VCaP (cell line): ENCODE results near the gene NDNF.

Experiments
- H3K27ac ChIP-seq: fragments of 450-650 bp; 2 replicates; pipeline ENCODE4 v1.5.1; 2017
- TF ChIP-seq, protein P1 (sequence below): fragments of 450-650 bp; conservative IDR thresholded peaks from 2 replicates; pipeline ENCODE4 v1.5.1; 2017; ENCODE audit warnings: mild to moderate bottlenecking, moderate library complexity

NDNF gene

GRCh38 chr4:121072224-121073003 lies at the start of gene NDNF:
Gene NDNF, minus strand, starts transcription at chr4:121072535. Its CDS starts 26,698 bp downstream, at chr4:121045837.
- no peak within 1 kb of the TSS for H3K27ac ChIP-seq
- TF ChIP-seq, protein P1, sequence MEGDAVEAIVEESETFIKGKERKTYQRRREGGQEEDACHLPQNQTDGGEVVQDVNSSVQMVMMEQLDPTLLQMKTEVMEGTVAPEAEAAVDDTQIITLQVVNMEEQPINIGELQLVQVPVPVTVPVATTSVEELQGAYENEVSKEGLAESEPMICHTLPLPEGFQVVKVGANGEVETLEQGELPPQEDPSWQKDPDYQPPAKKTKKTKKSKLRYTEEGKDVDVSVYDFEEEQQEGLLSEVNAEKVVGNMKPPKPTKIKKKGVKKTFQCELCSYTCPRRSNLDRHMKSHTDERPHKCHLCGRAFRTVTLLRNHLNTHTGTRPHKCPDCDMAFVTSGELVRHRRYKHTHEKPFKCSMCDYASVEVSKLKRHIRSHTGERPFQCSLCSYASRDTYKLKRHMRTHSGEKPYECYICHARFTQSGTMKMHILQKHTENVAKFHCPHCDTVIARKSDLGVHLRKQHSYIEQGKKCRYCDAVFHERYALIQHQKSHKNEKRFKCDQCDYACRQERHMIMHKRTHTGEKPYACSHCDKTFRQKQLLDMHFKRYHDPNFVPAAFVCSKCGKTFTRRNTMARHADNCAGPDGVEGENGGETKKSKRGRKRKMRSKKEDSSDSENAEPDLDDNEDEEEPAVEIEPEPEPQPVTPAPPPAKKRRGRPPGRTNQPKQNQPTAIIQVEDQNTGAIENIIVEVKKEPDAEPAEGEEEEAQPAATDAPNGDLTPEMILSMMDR: no peak

DNA sequence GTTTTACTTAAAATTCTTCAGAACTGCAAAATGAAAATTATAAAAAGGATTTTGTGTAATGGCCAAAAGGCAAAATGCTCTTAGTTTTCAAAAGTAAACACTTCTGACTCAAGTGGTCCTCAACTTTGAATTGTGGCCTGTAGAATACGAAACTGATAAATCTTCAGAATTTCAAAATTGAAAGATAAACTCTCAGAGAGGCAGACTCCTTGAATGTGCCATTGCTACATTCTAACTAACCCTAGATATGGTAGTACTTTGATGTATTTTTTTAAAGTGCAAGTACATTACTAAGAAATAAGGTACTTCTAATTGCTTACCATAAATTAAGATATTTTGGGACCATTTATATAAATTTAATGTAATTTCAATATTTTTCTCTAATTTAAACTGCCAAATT lies 47.4 kb upstream of the NDNF start:
- no peak overlapping the region for H3K27ac ChIP-seq
- TF ChIP-seq, protein P1: no peak

GRCh38 chr4:121118344-121118743 lies 46.0 kb upstream of the NDNF start:
- no peak overlapping the region for H3K27ac ChIP-seq
- TF ChIP-seq, protein P1: no peak

DNA sequence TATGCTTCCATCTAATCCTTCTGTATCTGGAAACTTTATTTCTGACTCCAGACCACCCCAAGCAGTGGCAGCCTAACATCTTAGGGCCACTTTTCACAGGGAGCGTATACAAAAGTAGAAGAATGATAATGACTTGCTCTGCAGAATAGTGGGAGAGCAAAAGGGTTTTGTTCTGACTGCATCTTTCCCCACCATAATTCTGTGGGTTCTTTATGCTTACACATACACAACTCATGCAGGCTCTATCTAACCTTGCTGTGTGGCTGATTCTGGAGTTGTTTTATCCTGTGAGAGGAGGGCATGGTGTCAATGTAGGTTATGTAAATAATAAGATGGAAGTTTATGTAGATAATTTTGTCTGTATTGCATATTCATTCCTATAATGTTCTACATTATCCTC lies 42.4 kb upstream of the NDNF start:
- no peak overlapping the region for H3K27ac ChIP-seq

DNA sequence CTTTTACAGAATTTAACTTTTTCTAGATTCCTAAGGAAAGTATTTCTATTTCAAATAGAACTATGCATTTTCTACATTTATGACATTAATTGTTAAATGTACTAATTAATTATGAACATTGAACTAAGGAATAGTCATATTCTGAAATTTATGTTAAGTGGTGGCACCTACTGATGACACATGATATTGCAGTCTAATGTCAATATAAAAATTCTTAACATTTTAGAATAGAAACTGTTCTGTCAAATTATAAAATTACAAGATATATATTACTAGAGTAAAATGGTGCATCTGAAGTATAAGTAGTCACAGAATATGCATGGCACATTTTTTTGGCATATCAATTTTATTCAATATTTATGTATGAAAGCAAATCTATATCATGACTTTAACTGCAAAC lies 40.2 kb upstream of the NDNF start:
- TF ChIP-seq, protein P1: peak; percentile 59
- H3K27ac ChIP-seq: no peak overlapping the region

More for the DNA sequence above, 42.4 kb upstream of the NDNF start:
- TF ChIP-seq, protein P1: no peak

DNA sequence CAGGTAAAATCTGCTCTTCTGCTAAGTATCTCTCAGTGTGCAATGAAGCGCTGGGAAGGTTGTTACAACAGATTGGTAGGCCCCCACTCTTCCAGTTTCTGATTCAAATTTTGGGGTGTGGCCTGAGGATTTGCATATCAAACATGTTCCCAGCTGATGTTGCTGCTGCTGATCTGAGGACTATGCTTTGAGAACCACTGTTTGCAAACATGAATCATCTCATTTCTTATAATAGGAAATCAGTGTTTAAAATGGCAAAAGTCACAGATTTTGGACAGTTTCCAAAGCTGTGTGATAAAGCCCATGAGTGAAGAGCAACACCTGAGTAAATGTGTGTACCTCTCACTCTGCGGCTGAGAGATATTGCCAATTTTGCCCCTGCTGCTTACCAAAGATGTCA lies 36.2 kb upstream of the NDNF start:
- no peak overlapping the region for H3K27ac ChIP-seq
- TF ChIP-seq, protein P1: no peak

- TF ChIP-seq, protein P1: no peak
- H3K27ac ChIP-seq: no peak overlapping the region
These were observed 35.2 kb upstream of the NDNF start for GRCh38 chr4:121107507-121107906.
